ENCODE results near the gene AGER. TPM values are rescaled to one million over a fixed set of nuclear protein-coding genes. Genes with fewer than 3 reads are reported as not detected.

The AGER gene
- total and polyA plus RNA-seq, 9 of the 15 experiments (the other 6 are each of a cell fraction or from before 2014, with no cell fraction given): 1.2 to 11.5 (median 4.1) TPM

DNA sequence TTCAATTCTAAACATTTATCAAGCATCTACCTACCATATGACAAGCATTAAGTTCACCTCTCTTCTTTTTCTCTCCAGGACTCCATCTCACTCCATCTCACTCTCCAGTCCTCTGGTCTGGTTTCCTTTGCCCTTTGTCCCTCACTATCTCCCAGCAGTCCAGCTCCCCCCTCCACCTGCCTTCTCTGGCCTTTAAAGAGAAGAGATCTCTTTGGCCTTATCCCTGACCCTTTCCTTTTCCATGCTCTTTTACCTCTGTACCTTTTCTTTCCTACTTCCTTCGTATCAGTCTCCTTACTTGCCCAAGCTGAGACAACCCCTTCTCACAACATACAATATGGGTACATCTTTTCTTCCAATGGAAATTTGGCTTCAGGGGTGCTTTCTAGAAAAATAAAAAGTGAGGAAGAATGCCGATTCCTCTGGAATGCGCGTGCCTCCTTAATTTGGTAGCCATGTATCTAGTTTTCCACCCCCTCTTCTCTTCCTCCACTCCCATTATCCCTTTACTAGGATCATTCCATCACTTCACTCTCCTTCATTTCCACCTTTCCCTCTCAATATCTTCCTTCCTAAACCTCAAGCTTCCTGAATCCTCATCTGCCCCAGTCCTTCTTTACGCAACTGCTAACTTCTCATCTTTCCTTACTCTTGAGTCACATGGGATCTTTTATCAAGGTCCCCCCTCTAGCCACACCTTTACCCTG lies 7.4 kb downstream of the AGER start (continued):
- TF ChIP-seq, protein P1, sequence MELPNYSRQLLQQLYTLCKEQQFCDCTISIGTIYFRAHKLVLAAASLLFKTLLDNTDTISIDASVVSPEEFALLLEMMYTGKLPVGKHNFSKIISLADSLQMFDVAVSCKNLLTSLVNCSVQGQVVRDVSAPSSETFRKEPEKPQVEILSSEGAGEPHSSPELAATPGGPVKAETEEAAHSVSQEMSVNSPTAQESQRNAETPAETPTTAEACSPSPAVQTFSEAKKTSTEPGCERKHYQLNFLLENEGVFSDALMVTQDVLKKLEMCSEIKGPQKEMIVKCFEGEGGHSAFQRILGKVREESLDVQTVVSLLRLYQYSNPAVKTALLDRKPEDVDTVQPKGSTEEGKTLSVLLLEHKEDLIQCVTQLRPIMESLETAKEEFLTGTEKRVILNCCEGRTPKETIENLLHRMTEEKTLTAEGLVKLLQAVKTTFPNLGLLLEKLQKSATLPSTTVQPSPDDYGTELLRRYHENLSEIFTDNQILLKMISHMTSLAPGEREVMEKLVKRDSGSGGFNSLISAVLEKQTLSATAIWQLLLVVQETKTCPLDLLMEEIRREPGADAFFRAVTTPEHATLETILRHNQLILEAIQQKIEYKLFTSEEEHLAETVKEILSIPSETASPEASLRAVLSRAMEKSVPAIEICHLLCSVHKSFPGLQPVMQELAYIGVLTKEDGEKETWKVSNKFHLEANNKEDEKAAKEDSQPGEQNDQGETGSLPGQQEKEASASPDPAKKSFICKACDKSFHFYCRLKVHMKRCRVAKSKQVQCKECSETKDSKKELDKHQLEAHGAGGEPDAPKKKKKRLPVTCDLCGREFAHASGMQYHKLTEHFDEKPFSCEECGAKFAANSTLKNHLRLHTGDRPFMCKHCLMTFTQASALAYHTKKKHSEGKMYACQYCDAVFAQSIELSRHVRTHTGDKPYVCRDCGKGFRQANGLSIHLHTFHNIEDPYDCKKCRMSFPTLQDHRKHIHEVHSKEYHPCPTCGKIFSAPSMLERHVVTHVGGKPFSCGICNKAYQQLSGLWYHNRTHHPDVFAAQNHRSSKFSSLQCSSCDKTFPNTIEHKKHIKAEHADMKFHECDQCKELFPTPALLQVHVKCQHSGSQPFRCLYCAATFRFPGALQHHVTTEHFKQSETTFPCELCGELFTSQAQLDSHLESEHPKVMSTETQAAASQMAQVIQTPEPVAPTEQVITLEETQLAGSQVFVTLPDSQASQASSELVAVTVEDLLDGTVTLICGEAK (IDR thresholded peaks at IDR 0.05): peak; percentile 10; the same call in 1 of the 2 replicates
- TF ChIP-seq, protein P1 (CRISPR knock-in tag; IDR thresholded peaks at IDR 0.05): no peak
- TF ChIP-seq ZNF644 (tag; IDR thresholded peaks at IDR 0.05; ENCODE audit: low read depth): no peak; the same call in 1 of the 2 replicates
- TF ChIP-seq PHF21A (IDR thresholded peaks at IDR 0.05; ENCODE audit: borderline replicate concordance, low read depth): no peak
- TF ChIP-seq CHD7 (IDR thresholded peaks at IDR 0.05; ENCODE audit: low read depth, low read length): no peak
- TF ChIP-seq XRCC5 (IDR thresholded peaks at IDR 0.05; ENCODE audit: low read depth, low read length): no peak
